Prostate gland (tissue), 2 donors: Measurements from ENCODE around the gene NRARP. TPM values are rescaled to one million over a fixed set of nuclear protein-coding genes. Genes with fewer than 3 reads are reported as not detected.

Experiments
- DNase-seq: peaks from one replicate; pipeline ENCODE4 v3.0.0-alpha.2; 2019; ENCODE audit warnings: low spot score
- H3K27ac ChIP-seq, 2 donors: fragments of 200-600 bp; sonication (generic); 2 replicates each; pipeline ENCODE4 v1.5.1; 2017 to 2019
- H3K27me3 ChIP-seq: fragments of 200-600 bp; sonication (generic); replicated peaks from 2 replicates; pipeline ENCODE4 v1.5.1; 2019; ENCODE audit not compliant: insufficient read depth
- H3K36me3 ChIP-seq, 2 donors: fragments of 200-600 bp; sonication (generic); 1 replicate in 1 of 2; 2 replicates in 1 of 2; pipeline versions ENCODE4 v1.5.1 to v1.8.1; 2017 to 2019
- H3K4me1 ChIP-seq: fragments of 200-600 bp; sonication (generic); replicated peaks from 2 replicates; pipeline ENCODE4 v1.5.1; 2019
- H3K4me3 ChIP-seq, 2 donors: fragments of 200-600 bp; sonication (generic); 2 replicates each; pipeline ENCODE4 v1.5.1; 2017 to 2019
- H3K9me3 ChIP-seq: fragments of 200-600 bp; sonication (generic); 2 replicates; pipeline ENCODE4 v1.5.1; 2017
- CTCF ChIP-seq, 4 experiments: fragments of 200-600 bp in 2 of 4; fragments of 450-650 bp in 2 of 4; sonication (generic) in 2 of 4; IDR thresholded peaks; 1 replicate in 3 of 4; 2 replicates in 1 of 4; pipeline ENCODE4 v1.5.1; 2016 to 2019; ENCODE audit warnings: antibody characterized with exemption in 4 of 4, mild to moderate bottlenecking in 2 of 4, moderate library complexity in 2 of 4
- POLR2A ChIP-seq: fragments of 450-650 bp; IDR thresholded peaks from one replicate; pipeline ENCODE4 v1.6.1; 2016; ENCODE audit warnings: antibody characterized with exemption, mild to moderate bottlenecking
- POLR2AphosphoS5 ChIP-seq: sonication (generic); formaldehyde crosslinking; IDR thresholded peaks from one replicate; pipeline ENCODE4 v1.6.1; 2017; ENCODE audit warnings: antibody characterized with exemption
- WGBS: methylation state at CpG from one replicate; pipeline ENCODE4 v1.1.5; 2018; 5-methylcytosine and 5-hydroxymethylcytosine counted together
- intact Hi-C: fragments of 100-400 bp; cut with DNase I; formaldehyde crosslinking; loops from one replicate; pipeline ENCODE4 v1.14.2; 2022
- total RNA-seq, 2 donors: library from RNA; depleted of rRNA; stranded (reverse); fragments of >200 nt; gene quantifications; one replicate each; pipeline ENCODE4 v1.1.0, GENCODE V29; 2016

Gene NRARP
- total RNA-seq, 2 donors from 2014 or later, result 22.4 to 24.3 TPM

DNA sequence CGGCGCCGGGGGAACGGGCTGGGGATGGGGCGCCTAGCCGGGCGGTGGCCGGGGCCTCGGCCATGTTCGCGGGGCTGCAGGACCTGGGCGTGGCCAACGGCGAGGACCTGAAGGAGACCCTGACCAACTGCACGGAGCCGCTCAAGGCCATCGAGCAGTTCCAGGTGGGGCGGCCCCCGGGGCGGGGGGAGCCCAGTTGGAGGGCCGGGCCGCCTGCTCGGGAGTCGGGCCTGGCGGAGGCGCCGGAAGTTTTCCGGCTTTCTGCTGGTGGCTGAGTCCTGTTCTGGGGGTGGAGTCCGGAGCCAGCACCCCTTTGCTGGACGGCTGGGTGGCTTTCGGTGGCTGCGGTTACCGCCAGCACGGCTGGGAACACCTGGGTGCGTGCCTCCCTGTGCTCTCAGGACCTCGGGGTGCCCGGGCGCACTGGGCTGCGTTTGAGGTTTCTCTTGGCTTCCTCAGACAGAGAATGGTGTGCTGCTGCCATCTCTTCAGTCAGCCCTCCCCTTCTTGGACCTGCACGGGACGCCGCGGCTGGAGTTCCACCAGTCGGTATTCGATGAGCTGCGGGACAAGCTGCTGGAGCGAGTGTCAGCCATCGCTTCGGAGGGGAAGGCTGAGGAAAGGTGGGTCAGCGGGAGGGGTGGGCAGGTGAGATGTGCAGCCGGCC, 46.5 kb downstream of the NRARP start:
- WGBS, result 2% methylated on average over 42 of the region's 51 CpGs
- peak overlapping the region; percentile 96 to 97 for H3K4me3 ChIP-seq
- H3K4me1 ChIP-seq, result peaks cover 12% of the 10 kb centered on the region
- intact Hi-C loops, result loop anchor here (2.0 kb wide), 1 partner anchor 15 kb away; the partner anchor contains the start of gene TUBB4B
- peak overlapping the region; percentile 73 to 81 for H3K27ac ChIP-seq
- no peak for DNase-seq
- H3K36me3 ChIP-seq, result no peaks in the 10 kb centered on the region
- H3K9me3 ChIP-seq, result no peaks in the 10 kb centered on the region
- no peak for TF ChIP-seq POLR2AphosphoS5
- no peak for TF ChIP-seq CTCF (IDR thresholded peaks at IDR 0.05)
- no peak for TF ChIP-seq POLR2A
- no peaks in the 10 kb centered on the region for H3K27me3 ChIP-seq

DNA sequence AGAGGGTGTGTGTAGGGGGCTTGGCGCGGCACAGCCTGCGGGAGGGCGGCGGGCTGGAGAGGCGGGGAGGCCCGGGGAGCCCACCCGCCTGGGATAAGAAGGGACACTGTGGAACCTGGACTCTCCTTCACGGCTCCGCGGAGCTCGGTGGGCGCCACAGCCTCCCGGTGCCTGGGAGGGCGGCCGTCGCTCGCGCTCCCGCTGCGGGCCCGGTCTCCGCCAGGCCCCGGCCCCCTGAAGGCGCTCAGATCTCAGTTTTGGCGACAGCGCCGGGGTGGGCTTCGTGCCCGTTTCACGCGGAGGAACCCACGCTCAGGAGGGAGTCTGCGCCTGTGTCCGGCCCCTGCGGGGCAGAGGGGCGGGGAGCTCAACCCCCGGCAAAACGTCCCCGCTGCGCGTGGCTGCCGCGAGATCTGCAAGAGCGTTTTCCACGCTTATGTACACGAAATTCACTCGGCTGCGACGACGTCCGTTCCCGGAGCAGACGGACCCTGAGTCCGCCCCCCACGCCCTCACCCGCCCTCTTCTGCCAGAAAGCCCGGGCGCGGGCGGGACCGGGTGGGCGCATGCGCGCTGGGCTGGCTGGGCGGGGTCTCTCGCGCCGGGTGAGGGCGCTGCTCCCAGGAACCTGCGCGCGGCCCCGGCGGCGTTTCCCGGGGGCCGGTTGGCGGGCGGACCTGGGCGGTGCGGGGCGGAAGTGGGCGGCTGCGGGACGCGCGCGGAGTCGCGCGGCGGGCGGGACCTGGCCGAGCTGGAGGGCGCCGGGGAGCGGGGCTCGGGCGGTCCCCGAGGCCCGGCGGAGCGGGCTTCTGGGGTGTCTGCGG, 47.2 kb downstream of the NRARP start, which contains the start of gene NELFB:
Gene NELFB, plus strand, starts transcription at position 704 of the 824 bp plus-strand sequence.
- H3K9me3 ChIP-seq, result no peaks in the 10 kb centered on the region

DNA sequence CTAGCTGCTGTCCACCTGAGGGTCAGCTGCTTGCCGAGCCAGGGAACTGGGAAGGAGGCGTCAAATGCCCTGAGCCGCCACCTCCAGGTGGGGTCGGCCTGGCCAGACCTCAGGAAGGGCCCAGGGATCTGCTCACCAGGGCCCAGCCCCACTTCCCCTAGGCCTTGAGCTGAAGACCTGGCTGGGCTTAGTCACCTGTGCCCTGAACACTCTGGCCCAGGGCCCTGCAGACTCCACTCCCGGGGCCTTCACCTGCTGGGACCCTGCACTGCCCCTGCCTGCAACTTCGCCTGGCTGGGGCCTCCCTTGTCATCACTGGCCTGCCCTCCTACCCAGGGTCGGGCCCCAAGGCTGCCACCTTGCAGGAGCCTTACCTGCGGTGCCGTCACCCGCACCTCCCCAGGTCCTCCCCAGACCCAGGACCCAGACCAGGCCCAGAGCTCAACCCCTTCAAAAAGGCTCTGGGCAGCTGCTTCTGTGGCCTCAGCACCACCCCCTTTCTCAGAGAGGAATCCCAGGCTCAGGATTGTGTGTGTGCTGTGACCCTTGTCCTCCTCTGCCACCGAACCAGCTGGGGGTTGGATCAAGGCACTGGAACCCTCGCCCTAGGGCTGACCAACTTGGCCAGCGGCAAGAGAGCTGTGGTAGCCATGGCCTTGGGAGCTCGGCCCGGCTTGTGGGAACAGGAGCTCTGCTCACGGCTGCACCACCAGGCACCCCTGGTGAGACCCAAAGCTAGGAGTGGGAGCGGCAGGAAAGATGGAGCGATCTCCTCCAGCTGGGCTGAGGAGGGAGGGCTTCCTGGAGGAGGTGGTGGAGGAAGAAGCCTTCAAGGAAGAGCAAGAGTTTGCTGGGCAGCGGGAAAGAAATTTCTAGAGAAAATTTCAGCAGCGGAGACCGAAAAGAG, 48.1 kb downstream of the NRARP start:
- no peak for DNase-seq
- intact Hi-C loops, result loop anchor here (2.0 kb wide), 1 partner anchor 13 kb away; the partner anchor contains the start of gene TUBB4B
- H3K27me3 ChIP-seq, result no peaks in the 10 kb centered on the region
- peak overlapping the region; percentile 67 to 81 for H3K27ac ChIP-seq
- 57% methylated on average over 17 of the region's 21 CpGs for WGBS
- TF ChIP-seq POLR2A (no peak), CTCF (IDR thresholded peaks at IDR 0.05) (no peak), POLR2AphosphoS5 (no peak)
- H3K4me1 ChIP-seq, result peaks cover 12% of the 10 kb centered on the region
- peak overlapping the region; percentile 96 to 97 for H3K4me3 ChIP-seq
- no peaks in the 10 kb centered on the region for H3K9me3 ChIP-seq
- no peaks in the 10 kb centered on the region for H3K36me3 ChIP-seq

More for the DNA sequence above, 47.2 kb downstream of the NRARP start, which contains the start of gene NELFB:
- peak; percentile 88 for DNase-seq
- TF ChIP-seq POLR2AphosphoS5 (peak; percentile 79), POLR2A (peak; percentile 84), CTCF (IDR thresholded peaks at IDR 0.05) (peak in 3 of 4 experiments; percentile 14 to 49 (median 16))
- Histone ChIP-seq H3K27ac (peak within 1 kb of the TSS; percentile 73 to 81), H3K36me3 (no peaks in the 10 kb centered on the region), H3K4me1 (peaks cover 12% of the 10 kb centered on the region), H3K27me3 (no peaks in the 10 kb centered on the region), H3K4me3 (peak within 1 kb of the TSS; percentile 96 to 97)
- intact Hi-C loops, result loop anchor here (2.0 kb wide), 1 partner anchor 14 kb away; the partner anchor contains the start of gene TUBB4B
- 2% methylated on average over 83 of the region's 105 CpGs for WGBS

DNA sequence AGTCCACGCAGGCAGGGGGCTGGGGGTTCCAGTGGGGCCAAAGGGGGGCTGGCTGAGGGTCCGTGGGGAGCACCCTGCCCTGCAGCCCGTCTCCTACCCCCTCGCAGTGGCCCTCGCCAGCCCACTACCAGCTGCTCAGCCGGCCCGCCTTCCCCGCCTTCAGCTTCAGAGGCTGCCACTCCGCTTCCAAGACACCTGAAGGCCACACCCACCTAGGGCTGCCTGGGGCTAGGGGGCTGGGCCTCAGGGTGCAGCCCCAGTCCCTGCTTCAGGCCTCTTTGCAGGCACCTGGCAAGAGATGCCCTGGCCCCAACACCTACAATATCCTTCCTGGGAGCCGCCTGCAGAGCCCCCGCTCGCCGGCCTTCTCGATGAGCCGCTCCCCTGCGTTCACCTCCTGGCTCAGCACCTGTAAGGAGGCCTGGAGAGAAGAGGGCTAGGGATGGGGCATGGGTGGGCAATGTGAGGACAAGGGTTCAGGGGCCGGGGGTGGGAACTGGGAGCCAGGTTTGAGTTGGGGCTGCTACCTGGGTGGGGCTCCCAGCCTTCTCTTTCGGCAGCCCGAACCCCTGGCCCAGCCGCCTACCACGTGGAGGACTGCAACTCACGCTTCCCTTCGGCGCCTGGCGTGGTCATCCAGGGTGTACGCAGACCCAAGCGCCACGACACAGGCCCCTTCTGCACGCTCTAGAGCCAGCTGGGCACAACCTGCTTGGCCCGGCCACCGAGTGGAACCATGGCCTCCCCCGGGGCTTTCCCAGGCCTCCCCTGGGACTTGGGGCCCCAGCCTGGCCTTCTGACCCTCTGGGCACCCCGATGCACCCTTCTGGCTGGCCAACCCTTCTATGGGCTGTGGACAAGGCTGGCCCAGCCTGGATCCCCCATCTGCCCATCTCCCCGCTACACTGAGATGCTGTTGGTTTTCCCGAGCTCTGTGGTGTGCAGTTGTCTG, 49.2 kb downstream of the NRARP start:
- DNase-seq, result no peak
- 83% methylated on average over 35 of the region's 35 CpGs for WGBS
- no peaks in the 10 kb centered on the region for H3K27me3 ChIP-seq
- H3K4me3 ChIP-seq, result no peak overlapping the region
- H3K36me3 ChIP-seq, result no peaks in the 10 kb centered on the region
- H3K27ac ChIP-seq, result no peak overlapping the region
- H3K9me3 ChIP-seq, result no peaks in the 10 kb centered on the region
- intact Hi-C loops, result no loop called here
- no peak for TF ChIP-seq CTCF (IDR thresholded peaks at IDR 0.05)
- no peak for TF ChIP-seq POLR2AphosphoS5
- no peak for TF ChIP-seq POLR2A
- H3K4me1 ChIP-seq, result peaks cover 12% of the 10 kb centered on the region
